Heart right ventricle (tissue), 16 donors: ENCODE measurements around the gene SLC22A4. TPM values are rescaled to one million over a fixed set of nuclear protein-coding genes. Genes with fewer than 3 reads are reported as not detected.

Experiments used
- ATAC-seq, 8 donors: fragments of 200-7000 bp; cut with Tn5 transposase; one replicate each; pipeline ENCODE4 v1.9.1; 2020; ENCODE audit warnings: mild to moderate bottlenecking in 8 of 8, moderate library complexity in 8 of 8, moderate number of reproducible peaks in 1 of 8
- DNase-seq, 2 donors: peaks; one replicate each; pipeline ENCODE4 v3.0.0-alpha.2; 2020
- H3K27ac ChIP-seq, 10 donors: fragments of 200-600 bp; sonication (generic) in 2 of 10; one replicate each; pipeline versions ENCODE4 v1.5.0 to v1.8.0; 2020 to 2022; ENCODE audit warnings: mild to moderate bottlenecking in 3 of 10
- H3K27me3 ChIP-seq, 7 donors: fragments of 200-600 bp; one replicate each; pipeline ENCODE4 v1.8.0; 2021 to 2022; ENCODE audit warnings: mild to moderate bottlenecking in 2 of 7
- H3K36me3 ChIP-seq, 9 donors: fragments of 200-600 bp; sonication (generic) in 1 of 9; one replicate each; pipeline versions ENCODE4 v1.5.0 to v1.8.0; 2020 to 2022; ENCODE audit warnings: mild to moderate bottlenecking in 2 of 9
- H3K4me1 ChIP-seq, 9 donors: fragments of 200-600 bp; sonication (generic) in 1 of 9; one replicate each; pipeline versions ENCODE4 v1.5.0 to v1.8.0; 2020 to 2022; ENCODE audit warnings: mild to moderate bottlenecking in 4 of 9
- H3K4me3 ChIP-seq, 10 donors: fragments of 200-600 bp; sonication (generic) in 2 of 10; one replicate each; pipeline versions ENCODE4 v1.5.0 to v1.8.0; 2020 to 2022; ENCODE audit warnings: mild to moderate bottlenecking in 7 of 10, moderate library complexity in 2 of 10
- H3K9me3 ChIP-seq, 11 donors: fragments of 200-600 bp in 10 of 11; sonication (generic) in 2 of 11; one replicate each; pipeline versions ENCODE4 v1.5.0 to v1.8.0; 2013 to 2022; ENCODE audit warnings: mild to moderate bottlenecking in 2 of 11, control low read depth in 1 of 11, moderate library complexity in 1 of 11
- WGBS, 2 donors: extraction: QIAGEN DNeasy Blood & Tissue Kit; methylation state at CpG; one replicate each; pipeline ENCODE4 v1.1.7; 2013; ENCODE audit warnings: inconsistent platforms in 1 of 2; 5-methylcytosine and 5-hydroxymethylcytosine counted together
- intact Hi-C, 10 donors: fragments of 100-400 bp; cut with DNase I; formaldehyde crosslinking; loops; one replicate each; pipeline versions ENCODE4 v1.11.1 to v1.14.2; 2022
- polyA plus RNA-seq, 2 donors: library from polyadenylated mRNA; stranded (reverse); fragments of 200-250 nt; gene quantifications; one replicate each; pipeline ENCODE4 v1.2.3, GENCODE V29; 2013
- total RNA-seq, 10 donors: library from RNA; stranded (reverse); fragmentation: NEBNext Ultra II Directional in 3 of 10; extraction: Animal tissue kit (Norgen Biotek cat#: 25700) in 3 of 10; gene quantifications; one replicate each; pipeline versions ENCODE4 v1.2.1 to v1.2.4, GENCODE V29; 2021 to 2023
- TF ChIP-seq, protein P1 (sequence below), 9 donors: fragments of 200-600 bp; sonication (generic) in 2 of 9; IDR thresholded peaks; one replicate each; pipeline versions ENCODE4 v1.5.0 to v1.8.0; 2021 to 2022; ENCODE audit warnings: antibody characterized with exemption in 9 of 9, mild to moderate bottlenecking in 5 of 9, moderate library complexity in 1 of 9
- donor health status: Arrhythmogenic right ventricular cardiomyopathy.
- donor health status: ischemic (EF 13 %, LVEDD 7.1; RV severe dilation, severe dysfunction).
- donor health status: healthy with polysubstance abuse.
- donor health status: DM: no; HTN: yes; CAD: no.
- donor health status: DM: no; HTN: no; CAD: no.
- donor health status: ischemic (EF 25% LVEDD 6.9; RV normal size, moderate dysfunction).
- donor health status: ischemic (EF 25% LVEDD 5.7; RV mildly dilated, moderate dysfunction).
- donor health status: healthy.
- donor health status: DM: yes; HTN: yes; CAD: no.
- donor health status: Ischemic cardiomyopathy.
- donor health status: ischemic (EF 35%, LVEDD 5.7; RV mildly dilated, moderate dysfunction).
- donor health status: nonischemic (EF 11% LVEDD 7.7; RV severe dilation, severe dysfunction).
- donor health status: DM: yes; HTN: yes; CAD: no.
- donor health status: PGD.
- donor health status: ischemic (EF 29% LVEDD 5.4; RV normal size, mild dysfunction).
- donor health status: nonischemic (EF 23%, LVEDD 6.1; RV moderate dilation, normal function).

Gene SLC22A4
- total and polyA plus RNA-seq, 12 donors: 0.39 to 9.0 (median 2.1) TPM

DNA sequence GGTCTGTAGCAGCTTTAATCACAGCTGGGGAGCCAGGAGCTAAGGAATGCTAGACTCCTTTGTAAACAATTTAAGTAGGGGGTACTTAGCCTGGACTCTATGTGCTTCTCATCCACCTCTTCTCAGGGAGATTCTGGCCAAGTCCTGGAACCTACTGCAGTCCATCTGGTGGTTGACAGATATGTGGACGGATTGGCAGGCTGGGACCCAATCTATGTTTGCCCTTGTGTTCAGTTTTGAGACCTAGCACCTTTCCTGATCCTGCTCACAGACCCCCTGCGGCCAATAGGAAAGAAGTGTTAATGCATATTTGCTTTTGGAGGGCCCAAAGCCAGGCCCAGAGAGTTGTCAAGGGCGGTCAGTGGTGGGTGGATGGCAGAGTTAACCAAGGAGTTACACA, 81.8 kb downstream of the SLC22A4 start:
- H3K4me1 ChIP-seq: peaks cover 0 to 40% (median 31%) of the 10 kb centered on the region in 9 donors
- intact Hi-C loops: loop anchor here in 4 of 10 donors (10.0 kb wide), 3 partner anchors 101 to 449 kb away; no protein-coding TSS in a partner anchor
- peaks cover 0 to 21% (median 0%) of the 10 kb centered on the region in 9 donors for H3K36me3 ChIP-seq
- TF ChIP-seq, protein P1, sequence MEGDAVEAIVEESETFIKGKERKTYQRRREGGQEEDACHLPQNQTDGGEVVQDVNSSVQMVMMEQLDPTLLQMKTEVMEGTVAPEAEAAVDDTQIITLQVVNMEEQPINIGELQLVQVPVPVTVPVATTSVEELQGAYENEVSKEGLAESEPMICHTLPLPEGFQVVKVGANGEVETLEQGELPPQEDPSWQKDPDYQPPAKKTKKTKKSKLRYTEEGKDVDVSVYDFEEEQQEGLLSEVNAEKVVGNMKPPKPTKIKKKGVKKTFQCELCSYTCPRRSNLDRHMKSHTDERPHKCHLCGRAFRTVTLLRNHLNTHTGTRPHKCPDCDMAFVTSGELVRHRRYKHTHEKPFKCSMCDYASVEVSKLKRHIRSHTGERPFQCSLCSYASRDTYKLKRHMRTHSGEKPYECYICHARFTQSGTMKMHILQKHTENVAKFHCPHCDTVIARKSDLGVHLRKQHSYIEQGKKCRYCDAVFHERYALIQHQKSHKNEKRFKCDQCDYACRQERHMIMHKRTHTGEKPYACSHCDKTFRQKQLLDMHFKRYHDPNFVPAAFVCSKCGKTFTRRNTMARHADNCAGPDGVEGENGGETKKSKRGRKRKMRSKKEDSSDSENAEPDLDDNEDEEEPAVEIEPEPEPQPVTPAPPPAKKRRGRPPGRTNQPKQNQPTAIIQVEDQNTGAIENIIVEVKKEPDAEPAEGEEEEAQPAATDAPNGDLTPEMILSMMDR (IDR thresholded peaks at IDR 0.05): no peak
- no peak for DNase-seq
- no peaks in the 10 kb centered on the region for H3K9me3 ChIP-seq
- ATAC-seq: no peak
- no peak overlapping the region for H3K4me3 ChIP-seq
- 81 to 85% methylated on average over 3 of the region's 3 CpGs for WGBS, 2 donors
- H3K27me3 ChIP-seq: no peaks in the 10 kb centered on the region
- H3K27ac ChIP-seq: no peak overlapping the region

DNA sequence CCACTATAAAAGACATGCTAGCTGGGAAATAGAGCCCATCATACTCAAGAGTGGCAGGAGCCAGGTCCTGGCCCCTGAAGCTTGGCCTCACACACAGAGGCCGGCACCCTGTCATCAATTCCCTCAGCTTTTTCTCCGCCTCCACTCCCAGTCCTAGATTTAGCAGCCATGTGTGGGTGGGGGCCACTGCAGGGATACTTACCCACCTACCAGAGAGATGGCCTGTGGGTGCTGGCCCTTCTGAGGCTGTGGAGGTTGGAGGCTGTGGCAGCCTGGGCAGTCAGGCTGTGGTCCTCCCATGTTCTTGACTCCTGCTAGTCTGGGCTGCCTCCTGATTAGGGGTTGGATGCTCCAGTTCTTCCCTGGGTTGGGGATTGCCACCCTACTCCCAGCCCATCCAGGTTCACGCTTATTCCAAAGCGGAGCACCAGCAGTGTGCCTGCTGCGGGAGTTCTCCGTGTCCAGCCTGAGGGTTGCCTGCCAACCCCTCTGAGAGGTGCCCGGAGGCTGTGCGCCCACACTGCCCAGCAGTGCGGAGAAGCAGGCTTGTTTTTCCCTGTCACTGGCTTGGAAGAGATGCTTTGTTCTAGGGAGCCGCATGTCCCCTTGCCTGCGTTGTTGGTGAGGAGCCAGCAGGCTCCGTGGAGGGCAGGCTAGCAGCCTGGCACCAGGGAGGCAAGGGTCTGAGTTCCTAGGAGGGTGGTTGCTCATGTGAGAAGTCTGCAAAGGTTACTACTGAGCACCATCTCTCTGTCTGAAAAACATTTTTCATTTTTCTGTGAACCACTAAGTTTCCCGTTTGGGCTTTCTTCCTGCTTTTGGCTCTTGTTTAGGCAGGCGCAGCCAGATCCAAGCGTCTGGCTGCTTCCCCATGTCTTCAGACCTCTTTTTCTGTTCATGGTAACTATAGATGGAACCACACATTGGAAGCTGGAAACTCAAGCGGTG, 82.8 kb downstream of the SLC22A4 start:
- H3K27ac ChIP-seq: peak overlapping the region in 5 of 10 donors; percentile 10 to 38 (median 25)
- ATAC-seq (peak in 7 of 8 donors; percentile 37 to 84 (median 54)), DNase-seq (peak in 1 of 2 donors; percentile 29)
- WGBS, 2 donors: 74 to 86% methylated on average over 16 of the region's 16 CpGs
- TF ChIP-seq, protein P1 (IDR thresholded peaks at IDR 0.05): no peak
- peaks cover 0 to 23% (median 5%) of the 10 kb centered on the region in 9 donors for H3K36me3 ChIP-seq
- H3K4me3 ChIP-seq: peak overlapping the region in 4 of 10 donors; percentile 3 to 25 (median 16)
- no peaks in the 10 kb centered on the region for H3K9me3 ChIP-seq
- H3K27me3 ChIP-seq: no peaks in the 10 kb centered on the region
- intact Hi-C loops: loop anchor here in 4 of 10 donors (10.0 kb wide), 3 partner anchors 102 to 448 kb away; no protein-coding TSS in a partner anchor
- H3K4me1 ChIP-seq: peaks cover 0 to 33% (median 25%) of the 10 kb centered on the region in 9 donors

GRCh38 chr5:132377738-132378137, 83.5 kb downstream of the SLC22A4 start:
- intact Hi-C loops: loop anchor here in 4 of 10 donors (10.0 kb wide), 3 partner anchors 103 to 447 kb away; no protein-coding TSS in a partner anchor
- Histone ChIP-seq H3K9me3 (no peaks in the 10 kb centered on the region), H3K27ac (peak overlapping the region in 1 of 10 donors; percentile 38), H3K4me3 (no peak overlapping the region), H3K27me3 (no peaks in the 10 kb centered on the region), H3K36me3 (peaks cover 0 to 27% (median 5%) of the 10 kb centered on the region in 9 donors), H3K4me1 (peaks cover 0 to 25% (median 18%) of the 10 kb centered on the region in 9 donors)
- peak in 1 of 8 donors; percentile 34 for ATAC-seq
- TF ChIP-seq, protein P1 (IDR thresholded peaks at IDR 0.05): no peak
- no peak for DNase-seq
- WGBS, 2 donors: 81 to 93% methylated on average over 7 of the region's 7 CpGs

DNA sequence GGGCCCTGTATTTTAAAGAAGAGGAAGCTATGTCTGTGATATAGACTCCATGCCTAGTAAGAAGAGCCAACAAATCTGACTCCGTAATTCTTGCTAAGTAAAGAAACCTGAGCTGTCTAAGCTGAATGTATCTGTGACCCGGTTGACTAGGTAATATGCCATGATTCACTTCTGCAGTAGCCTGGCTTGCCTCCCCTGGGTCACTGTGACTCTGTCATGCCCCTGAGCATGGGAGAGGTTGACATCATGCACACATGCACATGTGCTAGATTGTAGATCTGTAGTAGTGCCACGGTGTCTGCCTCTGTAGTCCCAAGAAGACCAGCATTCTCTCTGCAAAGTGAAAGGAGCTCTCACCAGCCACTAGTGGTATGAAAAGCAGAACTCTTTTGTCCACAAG, 84.4 kb downstream of the SLC22A4 start:
- 82 to 91% methylated on average over 3 of the region's 3 CpGs for WGBS, 2 donors
- H3K27ac ChIP-seq: no peak overlapping the region
- intact Hi-C loops: loop anchor here in 4 of 10 donors (10.0 kb wide), 3 partner anchors 104 to 446 kb away; no protein-coding TSS in a partner anchor
- TF ChIP-seq, protein P1 (IDR thresholded peaks at IDR 0.05): no peak
- no peaks in the 10 kb centered on the region for H3K27me3 ChIP-seq
- DNase-seq (no peak), ATAC-seq (peak in 1 of 8 donors; percentile 40)
- H3K9me3 ChIP-seq: no peaks in the 10 kb centered on the region
- H3K36me3 ChIP-seq: peaks cover 0 to 27% (median 5%) of the 10 kb centered on the region in 9 donors
- H3K4me1 ChIP-seq: peaks cover 0 to 24% (median 18%) of the 10 kb centered on the region in 9 donors
- H3K4me3 ChIP-seq: no peak overlapping the region
